ENCODE measurements around the gene MAGI2. TPM values are rescaled to one million over a fixed set of nuclear protein-coding genes. Genes with fewer than 3 reads are reported as not detected.

MAGI2 gene
- total and polyA plus RNA-seq, 2 donors (not counting 3 experiments of a cell fraction or from before 2014, with no cell fraction given), result 0.28 to 6.0 TPM

DNA sequence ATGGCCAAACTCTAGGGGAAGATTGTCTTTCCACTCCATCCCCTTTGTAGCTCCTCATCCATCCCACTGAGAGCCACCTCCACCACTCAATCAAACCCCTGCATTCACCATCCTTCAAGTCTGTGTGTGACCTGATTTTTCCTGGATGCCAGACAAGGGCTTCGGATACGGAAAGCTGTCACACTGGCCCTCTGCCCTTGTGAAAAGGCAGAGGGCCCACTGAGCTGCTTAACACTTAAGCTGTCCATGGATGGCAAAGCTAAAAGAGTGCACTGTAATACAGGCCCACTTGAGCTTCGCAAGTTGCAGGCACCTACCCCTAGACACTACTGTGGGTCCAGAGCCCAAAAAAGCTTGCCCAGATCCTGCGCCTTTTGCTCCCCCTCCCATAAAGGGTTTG lies 237.2 kb downstream of the MAGI2 start:
- no peak for DNase-seq (ENCODE audit: low read depth, low spot score)
- Histone ChIP-seq H3K4me2 (ENCODE audit: insufficient read depth, low read length) (no peak overlapping the region), H4K20me1 (replicated peaks; ENCODE audit: control insufficient read depth, extremely low read depth, insufficient read depth, low read length) (no peaks in the 10 kb centered on the region), H3K9ac (replicated peaks; ENCODE audit: extremely low read depth, insufficient read depth, low read length) (no peak overlapping the region), H3K4me1 (ENCODE audit: control insufficient read depth, extremely low read depth, insufficient read depth, low read length) (no peaks in the 10 kb centered on the region), H3K27me3 (ENCODE audit: control insufficient read depth in 2 of 2, insufficient read depth in 2 of 2, low read length in 2 of 2) (no peaks in the 10 kb centered on the region), H2AFZ (ENCODE audit: low read depth, low read length) (no peak overlapping the region), H3K27ac (ENCODE audit: insufficient read depth, low read depth, low read length) (no peak overlapping the region), H3K9me3 (replicated peaks; ENCODE audit: control insufficient read depth, insufficient read depth, low read length) (no peaks in the 10 kb centered on the region), H3K36me3 (ENCODE audit: control insufficient read depth in 2 of 2, extremely low read depth in 1 of 2, insufficient read depth in 2 of 2, low read length in 2 of 2) (no peaks in the 10 kb centered on the region), H3K79me2 (ENCODE audit: control insufficient read depth, insufficient read depth, low read length) (no peaks in the 10 kb centered on the region), H3K9me1 (replicated peaks; ENCODE audit: control insufficient read depth, extremely low read depth, insufficient read depth, low read length) (no peaks in the 10 kb centered on the region), H3K4me3 (replicated peaks in 1 of 3; ENCODE audit: insufficient read depth in 1 of 3, low read depth in 1 of 3, low read length in 3 of 3) (no peak overlapping the region)
- FAIRE-seq, result no peak
- no TSS peak for BruUV-seq (replicated peaks)
- POLR2A ChIA-PET, result no interaction called here
- intact Hi-C loops (cut with micrococcal nuclease) (no loop called here), dilution Hi-C loops (cut with MboI; ENCODE audit: extremely low pct_ligation_motif_present, low sequenced_read_pairs) (no loop called here)
- CTCF ChIA-PET, result no interaction called here
- TF ChIP-seq FOS (IDR thresholded peaks at IDR 0.05; ENCODE audit: borderline replicate concordance, insufficient read depth, low read length) (no peak), EZH2 (IDR thresholded peaks at IDR 0.05; ENCODE audit: borderline replicate concordance, low read depth, low read length, severe bottlenecking) (no peak), JUN (IDR thresholded peaks at IDR 0.05; ENCODE audit: borderline replicate concordance, insufficient read depth, insufficient read length, low read depth) (no peak), GATA2 (IDR thresholded peaks at IDR 0.05; ENCODE audit: insufficient read depth, insufficient read length, low read depth, low read length) (no peak), POLR2AphosphoS5 (IDR thresholded peaks at IDR 0.05; ENCODE audit: insufficient read depth, low read depth, low read length) (no peak), MYC (IDR thresholded peaks at IDR 0.05; ENCODE audit: low read depth, low read length) (no peak), POLR2A (IDR thresholded peaks at IDR 0.05; ENCODE audit: low read depth, low read length) (no peak)
- TF ChIP-seq, protein P1, sequence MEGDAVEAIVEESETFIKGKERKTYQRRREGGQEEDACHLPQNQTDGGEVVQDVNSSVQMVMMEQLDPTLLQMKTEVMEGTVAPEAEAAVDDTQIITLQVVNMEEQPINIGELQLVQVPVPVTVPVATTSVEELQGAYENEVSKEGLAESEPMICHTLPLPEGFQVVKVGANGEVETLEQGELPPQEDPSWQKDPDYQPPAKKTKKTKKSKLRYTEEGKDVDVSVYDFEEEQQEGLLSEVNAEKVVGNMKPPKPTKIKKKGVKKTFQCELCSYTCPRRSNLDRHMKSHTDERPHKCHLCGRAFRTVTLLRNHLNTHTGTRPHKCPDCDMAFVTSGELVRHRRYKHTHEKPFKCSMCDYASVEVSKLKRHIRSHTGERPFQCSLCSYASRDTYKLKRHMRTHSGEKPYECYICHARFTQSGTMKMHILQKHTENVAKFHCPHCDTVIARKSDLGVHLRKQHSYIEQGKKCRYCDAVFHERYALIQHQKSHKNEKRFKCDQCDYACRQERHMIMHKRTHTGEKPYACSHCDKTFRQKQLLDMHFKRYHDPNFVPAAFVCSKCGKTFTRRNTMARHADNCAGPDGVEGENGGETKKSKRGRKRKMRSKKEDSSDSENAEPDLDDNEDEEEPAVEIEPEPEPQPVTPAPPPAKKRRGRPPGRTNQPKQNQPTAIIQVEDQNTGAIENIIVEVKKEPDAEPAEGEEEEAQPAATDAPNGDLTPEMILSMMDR (IDR thresholded peaks at IDR 0.05; ENCODE audit: extremely low read depth in 1 of 2, insufficient read depth in 1 of 2, low read depth in 1 of 2, low read length in 2 of 2), result no peak
- TF ChIP-seq, protein P2, sequence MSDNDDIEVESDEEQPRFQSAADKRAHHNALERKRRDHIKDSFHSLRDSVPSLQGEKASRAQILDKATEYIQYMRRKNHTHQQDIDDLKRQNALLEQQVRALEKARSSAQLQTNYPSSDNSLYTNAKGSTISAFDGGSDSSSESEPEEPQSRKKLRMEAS (IDR thresholded peaks at IDR 0.05; ENCODE audit: insufficient read depth, insufficient read length), result no peak
